BJ (cell line): ENCODE data around the gene PCNA. TPM values are rescaled to one million over a fixed set of nuclear protein-coding genes. Genes with fewer than 3 reads are reported as not detected.

ENCODE experiments used
- CTCF ChIA-PET: fragments of 350-600 bp; formaldehyde crosslinking; extraction: SDS; loops from one replicate; lab custom pipeline; 2021; ENCODE audit warnings: antibody characterized with exemption, inconsistent platforms; lab: Yijun Ruan, JAX
- POLR2A ChIA-PET: fragments of 300-600 bp; sonication (Branson Sonifier 250); formaldehyde crosslinking; extraction: SDS; loops from one replicate; lab custom pipeline; 2021; ENCODE audit warnings: antibody characterized with exemption; lab: Charles Lee
- DNase-seq: peaks from one replicate; pipeline ENCODE4 v3.0.0-alpha.2; 2011; ENCODE audit warnings: low read depth
- H3K27me3 ChIP-seq: 2 replicates; pipeline ENCODE4 v1.6.0; 2011; ENCODE audit warnings: low read length; ENCODE audit not compliant: control insufficient read depth, insufficient read depth
- H3K36me3 ChIP-seq: 2 replicates; pipeline ENCODE4 v1.5.1; 2011; ENCODE audit warnings: low read length; ENCODE audit not compliant: control insufficient read depth, insufficient read depth
- H3K4me3 ChIP-seq: 2 replicates; pipeline ENCODE4 v1.5.1; 2011; ENCODE audit warnings: low read depth, mild to moderate bottlenecking, control low read depth, low read length
- polyA plus RNA-seq: library from polyadenylated mRNA; depleted of rRNA; stranded (reverse); fragments of >200 nt; gene quantifications from 2 replicates; pipeline ENCODE4 v1.2.3, GENCODE V29; 2011
- TF ChIP-seq, protein P1 (sequence below): IDR thresholded peaks from 2 replicates; pipeline ENCODE4 v1.5.1; 2011; ENCODE audit warnings: low read depth, mild to moderate bottlenecking, control low read depth, inconsistent platforms, low read length, moderate library complexity; ENCODE audit not compliant: insufficient read depth

Gene PCNA
- polyA plus RNA-seq, 1 experiment, result 78.2 TPM

DNA sequence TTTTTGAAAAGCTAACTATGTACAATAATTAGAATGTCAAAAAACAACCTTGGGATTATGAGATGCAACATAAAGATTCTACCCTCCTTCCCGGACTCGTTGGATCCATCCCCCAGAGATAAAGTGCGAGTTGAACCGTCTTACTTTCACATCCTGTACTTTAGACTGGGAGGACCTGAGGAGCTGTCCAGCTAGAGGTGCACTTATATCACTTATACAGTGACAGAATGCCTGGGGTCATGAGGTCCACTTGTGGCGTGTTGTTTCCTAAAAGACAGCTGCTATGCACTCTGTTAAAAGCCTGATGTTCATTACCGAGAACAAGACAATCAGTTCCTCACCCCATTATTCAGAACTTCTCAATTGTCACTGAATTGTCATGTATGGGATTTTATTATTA lies 9.1 kb upstream of the PCNA start:
- no peaks in the 10 kb centered on the region for H3K27me3 ChIP-seq
- CTCF ChIA-PET, result interaction anchor here (0.8 to 7.9 kb wide), 3 partner anchors 9 to 63 kb away, joined by 3 to 141 read pairs (median 3); partner anchors contain the start of gene PCNA
- POLR2A ChIA-PET, result no interaction called here
- TF ChIP-seq, protein P1, sequence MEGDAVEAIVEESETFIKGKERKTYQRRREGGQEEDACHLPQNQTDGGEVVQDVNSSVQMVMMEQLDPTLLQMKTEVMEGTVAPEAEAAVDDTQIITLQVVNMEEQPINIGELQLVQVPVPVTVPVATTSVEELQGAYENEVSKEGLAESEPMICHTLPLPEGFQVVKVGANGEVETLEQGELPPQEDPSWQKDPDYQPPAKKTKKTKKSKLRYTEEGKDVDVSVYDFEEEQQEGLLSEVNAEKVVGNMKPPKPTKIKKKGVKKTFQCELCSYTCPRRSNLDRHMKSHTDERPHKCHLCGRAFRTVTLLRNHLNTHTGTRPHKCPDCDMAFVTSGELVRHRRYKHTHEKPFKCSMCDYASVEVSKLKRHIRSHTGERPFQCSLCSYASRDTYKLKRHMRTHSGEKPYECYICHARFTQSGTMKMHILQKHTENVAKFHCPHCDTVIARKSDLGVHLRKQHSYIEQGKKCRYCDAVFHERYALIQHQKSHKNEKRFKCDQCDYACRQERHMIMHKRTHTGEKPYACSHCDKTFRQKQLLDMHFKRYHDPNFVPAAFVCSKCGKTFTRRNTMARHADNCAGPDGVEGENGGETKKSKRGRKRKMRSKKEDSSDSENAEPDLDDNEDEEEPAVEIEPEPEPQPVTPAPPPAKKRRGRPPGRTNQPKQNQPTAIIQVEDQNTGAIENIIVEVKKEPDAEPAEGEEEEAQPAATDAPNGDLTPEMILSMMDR, result no peak
- no peaks in the 10 kb centered on the region for H3K36me3 ChIP-seq
- H3K4me3 ChIP-seq, result no peak overlapping the region
- DNase-seq, result no peak

DNA sequence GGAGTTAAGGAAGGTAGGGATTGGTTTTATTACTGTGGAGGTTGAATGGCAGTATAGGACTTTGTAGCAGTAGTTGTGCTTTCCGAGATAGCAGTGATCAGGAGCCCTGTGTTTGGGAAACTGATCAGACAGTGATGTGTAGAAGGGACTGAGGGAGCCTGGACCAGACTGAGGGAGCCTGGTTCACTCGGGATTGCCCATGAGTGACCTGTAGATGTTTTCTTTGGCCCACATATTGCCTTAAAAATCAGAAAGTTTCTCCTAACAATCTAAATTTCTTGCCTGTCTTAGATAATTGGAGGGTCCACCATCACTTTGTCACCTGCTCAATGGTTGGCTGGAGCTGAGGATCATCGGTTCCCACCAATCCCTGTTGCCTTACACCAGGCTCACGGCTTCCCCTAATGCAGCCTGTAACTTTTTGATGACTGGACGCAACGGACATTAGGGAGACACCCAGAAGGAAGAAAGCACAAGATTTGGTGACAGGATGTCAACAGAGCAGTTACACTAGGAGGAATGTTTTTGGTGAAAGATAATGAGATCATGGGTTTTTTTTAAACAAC lies 8.2 kb upstream of the PCNA start:
- Histone ChIP-seq H3K4me3 (peak overlapping the region; percentile 90), H3K36me3 (no peaks in the 10 kb centered on the region), H3K27me3 (no peaks in the 10 kb centered on the region)
- DNase-seq, result no peak
- TF ChIP-seq, protein P1, result no peak
- ChIA-PET CTCF (interaction anchor here (0.8 to 7.9 kb wide), 3 partner anchors 8 to 63 kb away, joined by 3 to 141 read pairs (median 6); no protein-coding TSS in a partner anchor), POLR2A (no interaction called here)

DNA sequence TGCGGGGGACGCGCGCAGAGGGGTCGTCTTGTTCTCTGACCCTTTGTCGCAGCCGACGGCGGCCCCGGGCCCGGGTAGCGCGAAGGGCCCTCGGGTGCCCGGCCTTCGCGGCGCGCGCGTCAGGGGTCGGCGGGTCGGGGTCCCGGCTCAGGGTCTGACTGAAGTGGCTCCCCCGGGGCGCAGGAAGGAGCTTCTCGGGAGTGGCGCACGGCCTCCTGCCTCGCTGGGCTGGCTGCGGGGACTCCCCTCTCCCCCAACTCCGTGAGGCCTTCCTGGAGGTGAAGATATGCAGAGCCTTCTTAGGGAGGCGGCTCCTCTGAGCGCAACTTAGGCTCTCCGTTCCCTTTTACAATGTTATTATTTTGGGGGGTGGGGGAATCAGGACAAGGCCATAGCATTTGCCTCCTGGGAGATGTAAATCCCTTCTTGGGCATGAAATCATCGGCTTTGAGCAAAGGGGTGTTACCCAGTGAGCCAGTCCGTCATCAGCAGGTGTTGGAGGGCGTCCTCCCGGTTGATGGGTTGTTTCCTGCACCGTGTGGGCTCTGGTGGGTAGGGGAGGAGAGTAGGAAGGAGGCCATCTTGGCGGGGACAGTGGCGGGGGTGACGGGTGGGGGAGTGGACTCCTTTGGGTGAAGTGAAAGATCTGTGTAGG lies 7.6 kb upstream of the PCNA start:
- Histone ChIP-seq H3K27me3 (no peaks in the 10 kb centered on the region), H3K36me3 (no peaks in the 10 kb centered on the region), H3K4me3 (peak overlapping the region; percentile 90)
- POLR2A ChIA-PET, result interaction anchor here (0.5 to 1.0 kb wide), 2 partner anchors 65 to 405 kb away, joined by 4 to 5 read pairs; no protein-coding TSS in a partner anchor
- TF ChIP-seq, protein P1, result no peak
- DNase-seq, result no peak
- CTCF ChIA-PET, result interaction anchor here (0.9 to 7.9 kb wide), 10 partner anchors 8 to 95 kb away, joined by 4 to 141 read pairs (median 6); no protein-coding TSS in a partner anchor

DNA sequence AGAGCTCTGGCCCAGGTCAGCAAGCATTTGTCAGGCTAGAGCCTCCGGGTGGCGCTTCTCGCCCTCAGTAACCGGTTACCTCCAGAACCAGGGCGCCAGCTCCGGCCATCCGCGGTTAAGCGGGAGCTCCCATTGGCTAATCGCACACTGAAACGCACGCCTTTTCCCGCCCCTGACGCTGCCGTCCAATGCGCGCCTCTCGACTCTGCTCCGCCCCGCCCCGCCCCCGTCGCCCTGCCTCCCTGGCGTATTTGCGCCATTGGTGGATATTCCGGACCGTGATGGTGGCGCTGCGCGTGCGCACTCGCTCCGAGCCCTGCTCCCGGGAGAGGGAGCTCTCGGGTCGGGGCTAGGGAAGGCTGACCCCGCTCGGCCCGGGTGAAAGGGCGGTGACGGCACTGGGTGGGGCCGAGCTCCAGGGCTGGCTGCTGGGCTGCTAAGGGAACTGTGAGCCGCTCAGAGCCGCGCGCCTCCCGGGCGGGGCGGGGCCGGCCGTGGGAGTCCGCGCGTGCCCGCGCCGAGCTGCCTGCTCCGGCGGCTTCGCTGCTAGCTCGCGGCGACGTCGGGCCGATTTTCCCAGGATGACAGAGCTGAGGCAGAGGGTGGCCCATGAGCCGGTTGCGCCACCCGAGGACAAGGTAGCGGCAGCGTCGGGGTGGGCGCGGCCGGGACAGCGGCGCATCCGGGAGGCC lies 6.9 kb upstream of the PCNA start, which contains the start of gene CDS2:
CDS2 (plus strand) TSS at position 497 of the 692 bp plus-strand sequence; CDS start at position 582, 85 bp downstream.
- no peaks in the 10 kb centered on the region for H3K36me3 ChIP-seq
- H3K27me3 ChIP-seq, result no peaks in the 10 kb centered on the region
- CTCF ChIA-PET, result interaction anchor here (0.6 to 7.9 kb wide), 19 partner anchors 9 to 273 kb away, joined by 3 to 141 read pairs (median 5); no protein-coding TSS in a partner anchor
- POLR2A ChIA-PET, result interaction anchor here (0.5 to 1.0 kb wide), 2 partner anchors 66 to 405 kb away, joined by 4 to 5 read pairs; no protein-coding TSS in a partner anchor
- peak within 1 kb of the TSS; percentile 90 for H3K4me3 ChIP-seq
- TF ChIP-seq, protein P1, result peak; percentile 72
- DNase-seq, result peak; percentile 92

DNA sequence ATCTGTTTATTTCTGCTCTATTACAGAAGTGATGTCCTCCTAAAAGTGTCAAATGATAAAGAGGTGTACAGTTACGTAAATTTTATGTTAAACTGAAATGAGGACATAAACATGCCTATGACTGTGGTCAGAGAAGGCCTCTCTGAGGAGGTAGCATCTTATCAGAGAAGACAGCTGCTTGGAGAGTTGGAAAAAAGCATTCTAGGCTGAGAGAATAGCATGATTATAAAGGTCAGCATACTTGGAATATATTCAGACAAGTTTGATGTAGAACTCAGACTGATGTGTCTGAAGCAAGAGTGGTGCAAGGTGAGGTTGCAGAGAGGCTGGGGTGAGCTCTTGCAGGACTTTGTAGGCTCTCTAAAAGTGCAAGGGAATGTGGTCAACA lies 3.1 kb upstream of the PCNA start:
- CTCF ChIA-PET, result interaction anchor here (0.8 to 1.5 kb wide), 2 partner anchors 31 to 46 kb away, joined by 3 to 4 read pairs; no protein-coding TSS in a partner anchor

More for the DNA sequence above, 3.1 kb upstream of the PCNA start:
- Histone ChIP-seq H3K27me3 (no peaks in the 10 kb centered on the region), H3K36me3 (no peaks in the 10 kb centered on the region), H3K4me3 (no peak overlapping the region)
- DNase-seq, result no peak
- TF ChIP-seq, protein P1, result no peak
- POLR2A ChIA-PET, result no interaction called here
